RPMI8226 (cell line): ENCODE data around the gene EIF3L.

Experiments used
- DNase-seq: peaks from one replicate; pipeline ENCODE4 v3.0.0-alpha.2; 2015

EIF3L gene

DNA sequence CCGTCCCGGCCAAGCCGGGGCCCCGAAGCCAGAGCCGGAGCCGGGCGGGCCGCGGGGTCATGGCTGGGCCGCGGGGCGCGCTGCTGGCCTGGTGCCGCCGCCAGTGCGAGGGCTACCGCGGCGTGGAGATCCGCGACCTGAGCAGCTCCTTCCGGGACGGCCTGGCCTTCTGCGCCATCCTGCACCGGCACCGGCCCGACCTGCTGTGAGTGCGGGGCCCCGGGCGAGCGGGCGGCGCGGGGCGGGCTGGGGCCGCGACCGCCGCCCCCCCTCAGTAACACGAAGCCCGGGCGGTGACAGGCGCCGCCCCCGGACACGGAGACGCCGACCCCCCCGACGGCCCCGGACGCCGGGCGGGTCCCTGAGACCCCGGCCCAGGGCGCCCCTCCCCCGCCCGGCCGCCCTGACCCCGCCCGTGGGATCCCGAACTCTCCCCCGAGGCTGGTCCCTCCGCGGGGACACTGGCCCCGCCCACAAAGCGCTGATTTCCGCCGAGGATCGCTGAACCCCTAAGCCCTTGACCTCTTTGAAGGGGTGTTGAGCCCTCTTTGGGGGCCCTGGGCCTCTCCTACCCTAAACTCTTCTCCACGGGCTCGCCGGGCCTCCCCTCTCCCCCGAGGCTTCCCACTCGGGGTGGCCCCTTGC lies 57.3 kb downstream of the EIF3L start:
- peak; percentile 50 for DNase-seq

DNA sequence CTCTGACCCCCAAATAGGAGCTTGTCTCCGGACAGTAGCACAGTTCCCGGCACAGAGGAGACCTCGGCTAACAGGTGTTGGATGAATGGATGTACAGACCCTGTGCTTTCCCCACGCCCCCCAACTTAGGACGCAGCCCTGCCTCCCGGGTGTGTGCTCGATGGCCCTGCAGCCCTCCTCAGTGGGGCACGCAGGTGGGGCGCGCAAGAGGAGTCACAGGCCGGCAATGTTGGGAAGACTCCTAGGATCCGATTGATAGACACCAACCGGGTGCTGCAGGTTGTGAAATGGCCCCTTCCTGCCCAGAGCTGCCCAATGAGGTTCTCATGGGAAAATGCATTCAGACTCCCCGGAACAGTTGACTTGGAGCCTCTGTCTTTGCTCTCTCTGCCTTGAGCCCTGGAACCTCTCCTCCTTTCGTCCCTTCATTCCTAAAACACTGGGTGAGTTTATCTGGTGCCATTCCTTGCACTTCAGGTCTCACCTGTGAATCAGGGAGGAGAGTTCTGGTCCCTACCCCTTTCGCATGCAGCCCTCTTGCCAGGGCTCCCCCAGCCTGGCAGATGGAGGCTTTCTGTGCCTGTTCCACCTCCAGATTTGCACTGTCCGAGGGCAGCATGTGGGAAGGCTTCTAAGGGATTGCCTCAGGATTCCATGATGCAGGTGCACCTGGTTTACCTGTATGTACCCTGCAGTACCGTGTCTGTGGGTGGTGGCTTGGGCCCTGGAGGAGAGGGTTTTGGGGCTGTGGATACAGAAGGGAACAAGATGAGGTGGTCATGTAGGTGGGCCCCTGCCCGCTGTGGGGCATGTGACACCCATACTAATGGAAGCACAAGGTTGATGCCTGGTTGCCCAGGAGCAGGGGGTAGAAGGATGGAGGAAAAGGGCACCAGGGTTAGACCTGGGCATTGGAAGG lies 58.1 kb downstream of the EIF3L start:
- no peak for DNase-seq

DNA sequence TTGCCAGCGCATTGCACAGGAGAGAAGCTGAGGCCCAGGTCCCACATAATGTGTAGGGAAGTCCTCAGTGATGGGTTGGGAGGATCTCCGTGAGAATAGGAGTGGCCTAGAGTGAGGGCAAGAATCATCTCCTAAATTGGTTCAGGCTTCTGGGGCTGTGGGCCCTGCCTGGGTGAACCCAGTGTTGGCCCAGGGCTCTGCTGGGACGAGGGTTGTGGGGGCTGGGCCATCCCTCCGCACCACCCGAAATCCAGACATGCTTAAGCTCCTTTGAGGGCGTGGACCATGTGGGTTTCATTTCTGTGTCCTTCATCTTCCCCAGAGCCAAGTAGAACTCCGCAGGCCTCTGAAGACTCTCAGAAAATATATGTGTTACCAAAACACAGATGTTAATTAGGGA lies 60.5 kb downstream of the EIF3L start:
- no peak for DNase-seq

DNA sequence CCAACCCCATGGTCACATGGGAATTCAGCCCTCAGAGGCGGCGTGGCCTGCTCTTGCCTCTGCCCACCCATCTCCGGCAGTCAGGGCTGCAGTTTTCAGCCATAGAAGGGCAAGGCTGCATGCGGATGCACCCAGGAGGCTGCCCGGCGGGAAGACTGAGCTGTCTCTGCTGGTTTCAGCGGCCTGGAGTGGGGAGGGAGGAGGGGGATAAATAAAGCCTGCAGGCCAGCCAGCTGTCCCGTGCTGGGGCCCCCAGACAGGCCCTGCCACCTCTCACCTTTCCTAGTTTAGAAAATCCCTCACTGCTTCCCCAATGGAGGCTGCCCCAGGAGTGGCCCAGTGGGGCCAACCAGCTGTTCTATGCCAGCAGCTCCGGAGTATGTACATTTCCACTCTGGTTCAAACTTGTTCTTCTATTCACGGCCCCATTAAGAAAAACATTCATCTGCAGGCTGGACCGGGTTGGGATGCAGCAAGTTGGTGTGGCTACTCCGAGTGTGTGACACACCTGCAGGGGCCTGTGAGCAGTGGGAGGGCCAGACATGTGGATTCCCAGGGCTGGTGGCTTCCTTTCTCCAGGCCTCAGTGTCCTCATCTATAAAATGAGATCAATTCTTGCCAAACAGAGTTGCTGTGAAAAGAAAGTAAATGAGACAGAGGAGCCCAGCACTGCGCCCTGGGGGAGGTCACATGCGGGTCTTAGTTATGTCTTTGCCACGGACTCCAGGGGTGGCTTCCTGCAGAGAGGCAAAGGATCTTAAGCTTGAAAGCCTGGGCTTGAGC lies 61.9 kb downstream of the EIF3L start:
- DNase-seq: no peak

DNA sequence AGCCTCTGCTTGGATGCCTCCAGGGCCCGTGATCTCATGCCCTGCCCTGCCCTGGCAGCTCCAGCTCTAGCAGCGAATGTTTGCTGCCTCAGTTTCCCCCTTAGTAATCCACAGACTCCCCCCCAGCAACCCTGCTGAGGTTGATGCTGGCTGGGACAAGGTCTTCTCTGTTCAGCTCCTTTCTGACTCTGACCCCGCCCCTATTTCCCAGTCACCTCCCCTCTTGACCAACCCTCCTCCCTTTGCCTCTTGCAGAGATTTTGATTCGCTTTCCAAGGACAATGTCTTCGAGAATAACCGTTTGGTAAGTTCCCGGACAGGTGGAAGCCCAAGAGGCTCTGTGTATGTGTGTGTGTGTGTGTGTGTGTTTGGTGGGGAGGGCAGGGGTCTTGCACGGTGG lies 62.5 kb downstream of the EIF3L start:
- DNase-seq: no peak

DNA sequence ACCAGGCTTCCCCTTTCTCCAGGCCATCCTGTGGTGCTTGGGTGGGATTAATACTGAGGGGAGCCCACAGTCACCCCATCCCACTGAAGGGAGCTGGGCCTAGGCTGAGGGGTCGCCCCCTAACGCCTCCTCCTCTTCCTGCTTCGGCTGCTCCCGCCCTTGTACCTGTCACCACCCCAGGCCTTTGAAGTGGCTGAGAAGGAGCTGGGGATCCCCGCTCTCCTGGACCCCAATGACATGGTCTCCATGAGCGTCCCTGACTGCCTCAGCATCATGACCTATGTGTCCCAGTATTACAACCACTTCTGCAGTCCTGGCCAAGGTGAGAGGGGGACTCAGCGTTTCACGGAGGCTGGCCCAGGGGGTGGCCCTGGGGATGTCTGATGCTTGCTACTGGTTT lies 63.0 kb downstream of the EIF3L start:
- DNase-seq: no peak

DNA sequence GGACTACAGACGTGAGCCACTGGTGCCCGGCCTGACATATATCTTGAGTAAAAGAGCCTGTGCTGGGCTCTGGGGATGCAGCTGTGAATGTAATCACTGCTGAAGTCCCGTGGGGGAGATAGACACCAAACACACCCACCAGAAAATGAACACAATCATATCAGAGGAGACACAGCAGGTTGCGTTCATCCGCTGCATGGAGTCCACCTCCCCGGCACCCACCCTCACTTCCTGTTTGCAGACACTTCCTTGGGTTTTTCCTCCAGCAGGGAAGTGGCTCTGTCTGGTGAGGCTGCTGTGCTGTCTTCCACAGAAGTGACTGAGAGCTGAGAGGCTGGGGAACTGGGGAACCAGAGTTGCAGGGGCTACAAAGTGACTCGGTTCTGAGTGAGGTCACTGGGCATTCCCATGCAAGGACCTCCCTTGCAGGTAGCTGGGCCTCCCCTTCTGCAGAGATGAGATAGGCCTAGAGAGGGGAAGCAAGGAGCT lies 64.1 kb downstream of the EIF3L start:
- DNase-seq: no peak

DNA sequence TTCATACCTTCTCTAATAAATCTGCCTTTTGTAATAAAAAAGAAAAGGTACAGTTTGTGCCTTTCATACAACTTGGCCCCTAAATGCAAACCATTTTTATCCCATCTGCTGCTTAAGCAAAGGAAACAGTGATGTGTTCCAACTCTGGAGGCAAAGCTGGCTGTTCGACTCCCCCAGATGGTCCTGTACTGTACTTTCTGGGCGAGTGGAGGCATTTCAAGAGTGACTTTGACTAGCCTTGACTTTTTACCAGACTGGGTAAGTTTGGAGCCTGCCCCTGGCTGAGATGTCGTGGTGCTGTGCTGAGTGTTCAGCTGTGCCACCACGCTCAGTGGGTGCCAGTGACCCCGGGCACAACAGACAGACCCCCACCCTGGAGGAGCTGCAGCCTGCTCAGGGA lies 67.1 kb downstream of the EIF3L start:
- DNase-seq: no peak

DNA sequence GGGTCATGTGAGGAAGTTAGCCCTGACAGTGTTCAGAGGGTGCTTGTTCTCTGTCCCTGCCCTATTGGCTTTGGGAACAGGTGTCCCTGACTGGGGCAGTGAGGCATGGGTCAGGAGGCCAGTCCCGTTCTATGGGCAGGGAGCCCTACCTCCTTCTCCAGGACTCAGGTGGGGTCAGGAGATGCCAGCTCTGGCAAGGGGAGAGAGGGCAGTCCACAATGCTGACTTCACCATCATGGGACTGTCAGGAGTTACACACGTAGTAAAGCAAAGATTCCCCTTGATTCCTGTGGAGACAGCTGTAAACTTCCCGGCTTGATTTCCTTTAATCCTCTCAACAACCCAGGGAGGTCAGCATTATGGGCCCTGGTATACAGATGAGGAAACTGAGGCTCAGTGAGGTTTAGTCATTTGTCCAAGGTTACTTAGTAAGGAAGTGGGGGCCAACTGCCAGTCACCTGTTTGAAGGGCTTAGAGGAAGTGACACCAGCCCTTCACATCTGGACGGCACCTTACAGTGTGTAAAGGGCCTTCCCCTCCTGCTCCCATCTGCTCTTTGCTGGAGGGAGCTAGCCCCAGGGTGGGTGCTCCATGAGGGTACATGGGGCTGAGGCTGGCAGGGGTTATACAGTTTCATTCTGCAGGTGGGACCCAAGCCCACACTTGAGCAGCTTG lies 68.8 kb downstream of the EIF3L start:
- no peak for DNase-seq

DNA sequence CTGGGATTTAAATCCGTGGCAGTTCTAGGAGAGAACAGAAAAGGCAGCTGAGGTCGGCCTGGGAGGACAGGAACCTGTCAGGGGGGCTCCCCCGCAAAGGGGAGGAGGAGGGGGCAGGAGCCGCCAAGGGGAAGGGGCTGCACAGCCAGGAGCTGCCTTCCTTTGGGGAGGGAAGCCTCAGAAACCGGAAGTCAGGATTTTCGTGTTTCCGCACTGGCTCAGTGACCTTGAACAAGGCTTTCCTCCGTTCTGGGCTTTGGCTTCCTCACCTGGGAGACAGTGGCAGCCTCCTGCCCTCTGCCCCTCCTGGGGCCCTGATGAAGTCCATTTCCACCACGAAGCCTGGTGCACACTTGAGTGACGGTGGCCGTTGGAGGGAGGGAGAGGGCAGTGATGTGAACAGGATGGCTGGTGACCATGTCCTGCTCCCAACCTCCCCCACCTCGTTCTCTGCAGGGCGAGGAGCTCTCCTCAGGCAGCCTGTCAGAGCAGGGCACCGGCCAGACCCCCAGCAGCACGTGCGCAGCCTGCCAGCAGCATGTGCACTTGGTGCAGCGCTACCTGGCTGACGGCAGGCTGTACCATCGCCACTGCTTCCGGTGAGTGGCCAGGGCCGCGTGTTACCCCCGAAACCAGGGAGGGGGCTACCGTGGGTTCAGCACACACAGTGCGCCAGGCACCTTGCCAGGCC lies 69.5 kb downstream of the EIF3L start:
- no peak for DNase-seq

DNA sequence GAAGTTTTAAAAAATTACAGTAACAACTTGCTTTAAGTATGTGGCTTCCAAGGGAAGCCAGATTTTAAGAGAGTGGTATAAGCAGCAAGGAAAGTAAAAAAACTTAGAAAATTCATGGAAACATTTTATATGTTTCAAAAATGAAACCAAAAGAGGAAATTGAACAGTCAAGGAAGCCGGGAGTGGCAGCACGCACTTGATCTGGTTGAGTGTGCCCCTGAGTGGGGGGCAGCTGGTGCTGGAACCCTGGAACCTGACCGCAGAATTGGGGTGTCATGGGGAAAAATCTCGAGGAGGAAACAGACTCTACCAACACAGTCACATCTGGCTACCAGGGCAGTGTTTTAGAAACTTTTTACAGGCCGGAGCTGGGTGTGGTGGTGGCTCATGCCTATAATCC lies 70.9 kb downstream of the EIF3L start:
- no peak for DNase-seq

DNA sequence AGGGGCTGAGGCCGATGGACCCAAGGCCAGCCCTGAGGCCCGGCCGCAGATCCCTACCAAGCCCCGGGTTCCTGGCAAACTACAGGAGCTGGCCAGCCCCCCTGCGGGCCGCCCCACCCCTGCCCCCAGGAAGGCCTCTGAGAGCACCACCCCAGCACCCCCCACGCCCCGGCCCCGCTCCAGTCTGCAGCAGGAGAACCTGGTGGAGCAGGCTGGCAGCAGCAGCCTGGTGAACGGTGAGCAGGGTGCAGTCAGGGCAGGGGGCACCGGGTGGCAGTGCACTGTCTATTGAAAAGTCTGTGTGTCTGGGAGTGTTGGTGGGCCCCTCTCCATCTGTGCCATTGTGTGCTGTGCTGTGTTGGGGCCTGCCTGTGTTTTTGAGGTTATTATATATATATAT lies 73.0 kb downstream of the EIF3L start:
- no peak for DNase-seq

DNA sequence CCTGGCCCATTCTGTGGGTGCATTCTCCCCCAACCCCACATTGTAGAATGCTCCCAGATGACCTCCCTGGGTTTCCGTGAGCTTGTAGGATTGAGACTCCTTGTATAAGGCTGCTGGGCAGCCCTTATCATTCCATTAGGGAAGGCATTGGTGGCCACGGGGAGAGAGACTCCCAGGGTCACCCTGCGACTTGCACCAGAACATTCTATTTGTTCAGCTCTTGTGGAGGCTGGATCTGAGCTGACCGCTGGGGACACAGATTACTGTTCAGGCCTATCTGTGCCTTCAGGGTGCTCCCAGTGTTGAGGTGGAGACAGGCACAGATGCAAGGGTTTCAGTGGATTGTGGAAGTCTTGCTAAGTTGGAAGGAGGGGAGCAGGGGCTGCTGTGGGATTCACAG lies 74.7 kb downstream of the EIF3L start:
- DNase-seq: no peak

DNA sequence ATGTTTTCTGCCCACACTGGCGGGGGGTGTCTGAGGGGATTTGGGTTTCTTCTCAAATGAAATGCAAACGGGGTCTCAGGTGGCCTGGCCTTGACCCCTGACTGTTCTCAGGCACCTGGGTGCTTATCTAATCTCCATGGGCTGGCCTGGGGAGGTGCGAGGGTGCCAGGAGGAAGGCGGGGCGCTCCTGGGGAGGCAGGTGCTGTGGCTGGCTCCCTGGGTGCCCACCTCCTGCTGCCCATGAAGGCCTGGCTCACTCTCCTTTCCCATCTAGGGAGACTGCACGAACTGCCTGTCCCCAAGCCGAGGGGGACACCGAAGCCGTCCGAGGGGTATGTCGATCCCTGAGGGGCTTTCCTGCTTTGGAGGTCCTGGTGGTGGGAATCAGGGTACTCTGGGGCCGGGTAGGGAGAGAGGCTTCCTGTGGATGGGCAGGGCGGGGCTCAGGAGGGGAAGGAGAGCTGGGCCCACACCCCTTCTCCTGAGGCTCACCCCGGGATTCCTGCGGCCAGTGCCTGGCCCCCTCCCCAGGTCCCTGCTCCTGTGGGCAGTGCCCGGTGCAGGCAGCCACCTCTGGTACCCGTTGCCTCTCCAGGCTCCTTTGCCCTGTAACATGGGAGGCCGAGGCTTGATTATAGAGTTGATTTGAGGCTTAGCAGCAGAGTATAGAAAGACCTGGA lies 75.3 kb downstream of the EIF3L start:
- DNase-seq: no peak

DNA sequence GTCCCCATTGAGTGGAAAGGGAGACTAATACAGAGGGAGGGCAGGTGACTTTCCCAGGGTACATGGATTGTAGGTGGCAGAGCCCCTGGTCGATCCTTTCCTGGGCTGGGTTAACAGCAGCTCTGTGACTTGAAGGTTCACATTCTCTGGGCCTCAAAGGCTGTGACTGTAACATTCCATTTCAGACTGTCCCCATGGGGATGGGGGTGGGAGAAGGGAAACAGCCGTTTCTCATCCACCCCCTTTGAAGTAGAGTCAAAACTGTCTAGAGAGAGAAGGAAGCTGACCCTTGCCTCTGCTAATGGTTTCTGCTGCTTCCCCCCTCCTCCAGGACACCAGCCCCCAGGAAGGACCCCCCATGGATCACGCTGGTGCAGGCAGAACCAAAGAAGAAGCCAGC lies 76.1 kb downstream of the EIF3L start:
- DNase-seq: no peak

DNA sequence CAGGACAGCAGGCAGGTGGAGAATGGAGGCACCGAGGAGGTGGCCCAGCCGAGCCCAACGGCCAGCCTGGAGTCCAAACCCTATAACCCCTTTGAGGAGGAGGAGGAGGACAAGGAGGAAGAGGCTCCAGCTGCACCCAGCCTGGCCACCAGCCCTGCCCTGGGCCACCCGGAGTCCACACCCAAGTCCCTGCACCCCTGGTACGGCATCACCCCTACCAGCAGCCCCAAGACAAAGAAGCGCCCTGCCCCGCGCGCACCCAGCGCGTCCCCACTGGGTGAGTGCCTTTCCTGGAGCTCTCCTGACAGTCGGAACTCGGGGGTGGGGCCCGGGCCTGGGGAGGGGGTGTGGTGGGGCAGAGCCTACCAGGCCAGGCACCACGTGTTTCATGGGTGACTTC lies 76.5 kb downstream of the EIF3L start:
- DNase-seq: no peak

DNA sequence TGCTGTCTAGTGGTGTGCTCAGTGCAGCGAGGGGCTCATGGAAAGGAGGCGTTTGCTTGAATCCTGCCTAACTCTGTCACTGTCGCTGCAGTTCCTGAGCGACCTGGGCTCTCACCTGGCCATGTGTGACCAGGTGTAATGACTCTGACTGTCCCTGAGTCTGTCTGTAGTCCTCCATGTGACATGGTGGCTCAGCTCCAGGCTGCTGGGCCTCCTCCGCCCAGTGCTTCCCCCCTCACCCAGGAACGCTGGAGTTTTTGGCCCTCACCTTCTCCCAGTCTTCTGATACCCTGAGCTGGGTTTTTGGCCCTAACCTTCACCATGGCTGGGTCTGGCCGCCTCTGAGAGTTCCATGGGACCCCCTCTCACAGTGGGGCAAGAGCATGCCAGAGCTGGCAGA lies 77.1 kb downstream of the EIF3L start:
- no peak for DNase-seq

DNA sequence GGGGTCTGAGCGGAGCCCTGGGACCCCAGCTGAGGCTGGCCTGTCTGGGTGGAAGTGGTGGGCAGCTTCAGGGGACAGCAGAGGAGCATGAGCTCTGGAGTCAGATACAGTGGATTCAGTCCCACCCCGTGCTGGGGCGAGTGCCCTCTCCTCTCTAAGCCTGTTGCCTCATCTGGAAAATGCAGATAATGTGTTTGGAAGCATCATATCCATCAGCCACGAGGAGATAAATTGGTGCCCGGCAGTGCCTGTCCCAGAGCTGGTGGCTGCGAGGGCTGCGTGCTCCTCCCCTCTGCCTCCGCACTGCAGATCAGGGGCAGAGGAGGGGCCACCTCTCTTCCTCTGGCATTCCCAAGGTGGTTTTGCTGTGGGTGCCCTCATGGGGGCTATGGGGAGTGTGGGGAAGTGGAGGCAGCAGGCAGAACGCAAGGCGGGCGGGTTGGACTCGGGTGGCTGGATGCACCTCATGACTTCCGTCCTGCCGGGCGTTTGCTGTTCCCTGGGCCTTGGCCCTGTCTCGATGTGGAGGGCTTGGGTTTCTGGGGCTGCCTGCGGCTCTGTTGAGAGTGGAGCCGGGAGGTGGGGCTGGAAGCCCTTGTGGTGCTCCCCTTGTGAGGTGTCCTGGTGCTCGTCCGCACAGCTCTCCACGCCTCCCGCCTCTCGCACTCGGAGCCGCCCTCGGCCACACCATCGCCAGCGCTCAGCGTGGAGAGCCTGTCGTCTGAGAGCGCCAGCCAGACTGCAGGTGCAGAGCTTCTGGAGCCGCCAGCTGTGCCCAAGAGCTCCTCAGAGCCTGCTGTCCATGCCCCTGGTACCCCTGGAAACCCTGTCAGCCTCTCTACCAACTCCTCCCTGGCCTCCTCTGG lies 77.8 kb downstream of the EIF3L start:
- no peak for DNase-seq

DNA sequence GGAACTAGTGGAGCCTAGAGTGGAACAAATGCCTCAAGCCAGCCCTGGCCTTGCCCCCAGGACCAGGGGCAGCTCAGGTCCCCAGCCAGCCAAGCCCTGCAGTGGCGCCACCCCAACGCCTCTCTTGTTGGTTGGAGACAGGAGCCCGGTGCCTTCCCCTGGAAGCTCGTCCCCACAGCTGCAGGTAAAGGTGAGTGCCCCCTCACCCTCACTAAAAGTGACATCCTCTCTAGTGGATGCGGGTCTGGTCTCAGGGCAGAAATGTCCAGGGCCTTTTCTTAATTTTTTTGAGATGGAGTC lies 78.4 kb downstream of the EIF3L start:
- DNase-seq: no peak

DNA sequence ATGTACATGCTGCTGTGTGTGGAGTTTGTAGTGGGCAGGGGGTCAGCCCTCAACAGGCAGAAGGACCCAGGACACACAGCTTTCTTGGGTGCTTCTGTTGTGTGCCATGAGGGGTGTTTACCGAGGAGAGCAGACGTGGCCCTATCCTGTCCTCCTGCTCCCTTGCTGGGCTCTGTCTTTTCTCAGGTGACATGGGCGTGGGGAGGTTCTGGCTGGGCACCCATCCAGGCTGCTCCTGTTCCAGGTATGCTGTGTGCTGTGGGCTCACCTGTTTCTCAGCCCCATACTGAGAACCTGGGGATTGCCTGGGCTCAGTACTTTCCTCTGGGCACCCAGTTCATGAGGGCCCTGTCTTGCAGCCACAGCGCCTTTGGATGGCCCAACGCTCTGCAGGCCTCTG lies 80.2 kb downstream of the EIF3L start:
- no peak for DNase-seq
